Left renal cortex interstitium (tissue), 4 donors: Measurements from ENCODE around the gene DCTN2. TPM values are rescaled to one million over a fixed set of nuclear protein-coding genes. Genes with fewer than 3 reads are reported as not detected.
"Not testable (repeated sequence)": the region's sequence is repeated elsewhere in the genome, so short reads cannot be mapped to it uniquely, and the experiment has no call there.

Source experiments
- DNase-seq, 4 donors: peaks; one replicate each; pipeline ENCODE4 v3.0.0-alpha.2; 2013; ENCODE audit warnings: low read depth in 4 of 4, low spot score in 2 of 4, missing footprints in 1 of 4
- polyA plus RNA-seq, 4 donors: library from polyadenylated mRNA; unstranded; fragments of 120-200 nt; gene quantifications; one replicate each; pipeline ENCODE4 v1.2.1, GENCODE V29; 2013; ENCODE audit not compliant: insufficient read length in 4 of 4

Gene DCTN2
- polyA plus RNA-seq, 4 donors: 160 to 179 (median 169) TPM

GRCh38 chr12:57495051-57495701 lies 51.8 kb downstream of the DCTN2 start:
- DNase-seq: not testable (repeated sequence)

DNA sequence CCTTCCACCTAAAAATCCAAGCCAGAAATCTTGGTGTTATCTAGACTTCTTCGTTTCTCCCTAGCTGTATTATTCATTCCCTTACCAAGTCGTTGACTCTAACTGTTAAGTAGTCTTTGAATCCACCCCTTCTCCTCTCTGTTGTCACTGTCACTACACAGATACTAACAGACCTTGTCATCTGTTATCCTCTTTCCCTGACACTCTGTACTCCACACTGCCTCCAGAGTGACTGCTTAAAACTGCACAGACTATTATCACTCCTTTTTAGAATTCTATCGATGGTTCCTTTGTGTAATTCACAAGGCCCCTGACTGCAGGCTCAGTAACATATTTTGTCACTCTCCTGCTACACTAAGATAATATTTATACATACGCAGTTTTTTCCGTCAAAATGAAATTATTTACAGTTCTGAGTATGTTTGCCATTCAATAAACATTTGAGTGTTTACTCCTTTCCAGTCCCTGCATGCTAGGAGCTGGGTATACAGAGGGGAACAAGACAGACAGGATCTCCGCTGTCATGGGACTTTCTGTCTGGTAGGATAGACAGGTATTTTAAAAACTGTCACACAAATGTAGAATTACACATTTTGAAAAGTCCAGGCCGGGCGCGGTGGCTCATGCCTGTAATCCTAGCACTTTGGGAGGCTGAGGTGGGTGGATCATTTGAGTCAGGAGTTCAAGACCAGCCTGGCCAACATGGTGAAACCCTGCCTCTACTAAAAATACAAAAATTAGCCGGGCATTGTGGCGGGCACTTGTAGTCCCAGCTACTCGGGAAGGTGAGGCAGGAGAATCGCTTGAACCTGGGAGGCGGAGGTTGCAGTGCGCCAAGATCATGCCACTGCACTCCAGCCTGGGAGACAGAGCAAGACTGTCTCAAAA lies 55.4 kb downstream of the DCTN2 start:
- no peak for DNase-seq

GRCh38 chr12:57490126-57490525 lies 56.9 kb downstream of the DCTN2 start:
- no peak for DNase-seq

DNA sequence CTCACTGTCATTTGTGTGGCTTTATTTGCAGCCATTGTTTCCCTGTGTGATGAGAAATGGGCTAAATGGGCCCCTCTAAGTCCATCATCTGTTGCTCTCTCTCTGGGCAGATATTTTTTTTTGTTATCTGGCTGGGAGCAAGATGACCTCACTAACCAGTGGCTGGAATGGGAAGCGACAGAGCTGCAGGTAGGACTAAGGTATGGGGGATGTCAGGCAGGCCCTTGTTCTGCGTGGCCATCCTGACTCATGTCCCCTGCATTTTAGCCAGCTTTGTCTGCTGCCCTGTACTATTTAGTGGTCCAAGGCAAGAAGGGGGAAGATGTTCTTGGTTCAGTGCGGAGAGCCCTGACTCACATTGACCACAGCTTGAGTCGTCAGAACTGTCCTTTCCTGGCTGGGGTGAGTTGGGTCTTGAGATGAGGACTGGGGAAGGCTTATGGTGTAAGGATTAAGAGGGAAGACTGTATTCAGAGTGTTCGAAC lies 57.8 kb downstream of the DCTN2 start:
- no peak for DNase-seq

GRCh38 chr12:57488402-57489156 lies 58.4 kb downstream of the DCTN2 start:
- no peak for DNase-seq

DNA sequence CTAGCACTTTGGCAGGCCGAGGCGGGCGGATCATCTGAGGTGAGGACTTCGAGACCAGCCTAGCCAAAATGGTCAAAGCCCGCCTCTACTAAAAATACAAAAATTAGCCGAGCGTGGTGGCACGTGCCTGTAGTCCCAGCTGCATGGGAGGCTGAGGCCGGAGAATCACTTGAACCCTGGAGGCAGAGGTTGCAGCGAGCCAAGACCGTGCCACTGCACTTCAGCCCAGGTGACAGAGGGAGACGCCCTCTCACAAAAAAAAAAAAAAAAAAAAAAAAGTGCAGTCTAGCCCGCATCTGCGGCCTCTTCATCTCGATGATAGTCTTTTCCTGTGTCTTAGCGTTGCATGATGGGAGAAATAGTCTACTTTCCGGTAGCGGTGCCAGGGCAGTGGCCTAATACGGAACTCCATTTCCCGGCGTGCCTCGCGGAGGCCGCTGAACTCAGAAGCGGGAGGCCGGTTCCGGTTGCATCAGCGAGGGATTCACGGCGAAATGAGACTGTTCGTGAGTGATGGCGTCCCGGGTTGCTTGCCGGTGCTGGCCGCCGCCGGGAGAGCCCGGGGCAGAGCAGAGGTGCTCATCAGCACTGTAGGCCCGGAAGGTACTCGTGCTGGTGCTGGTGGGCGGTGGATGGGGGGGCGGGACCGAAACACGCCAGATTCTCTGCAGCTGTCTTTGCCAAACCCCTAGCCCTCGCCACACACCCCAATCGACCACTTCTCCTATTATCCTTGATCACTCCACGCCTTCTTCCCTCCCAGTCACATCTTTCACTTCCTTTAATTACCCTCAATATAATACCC lies 59.2 kb downstream of the DCTN2 start, which contains the start of gene MARS1:
Gene MARS1, plus strand, starts transcription at position 472 of the 805 bp plus-strand sequence. Its CDS starts 23 bp downstream, at position 495.
- DNase-seq: peak; percentile 78 to 96 (median 87)

DNA sequence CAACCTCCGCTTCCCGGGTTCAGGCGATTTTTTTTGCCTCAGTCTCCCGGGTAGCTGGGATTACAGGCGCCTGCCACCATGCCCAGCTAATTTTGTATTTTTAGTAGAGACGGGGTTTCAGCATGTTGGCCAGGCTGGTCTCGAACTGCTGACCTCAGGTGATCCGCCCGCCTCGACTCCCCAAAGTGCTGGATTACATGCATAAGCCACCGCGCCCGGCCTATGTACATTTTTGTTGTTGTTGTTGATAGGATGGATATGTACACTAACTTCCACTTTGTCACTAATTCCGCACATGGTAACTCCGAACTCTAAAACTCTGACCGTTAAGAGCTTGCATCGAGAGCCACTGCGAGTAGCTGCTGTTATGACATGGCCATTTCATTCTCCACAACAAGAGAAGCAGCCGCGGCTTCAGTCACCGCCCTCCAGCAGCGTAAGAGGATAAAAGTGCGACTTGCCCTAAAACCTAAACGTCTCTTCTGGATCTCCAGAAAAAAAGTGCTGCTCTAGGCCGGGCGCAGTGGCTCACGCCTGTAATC lies 59.9 kb downstream of the DCTN2 start:
- DNase-seq: no peak

DNA sequence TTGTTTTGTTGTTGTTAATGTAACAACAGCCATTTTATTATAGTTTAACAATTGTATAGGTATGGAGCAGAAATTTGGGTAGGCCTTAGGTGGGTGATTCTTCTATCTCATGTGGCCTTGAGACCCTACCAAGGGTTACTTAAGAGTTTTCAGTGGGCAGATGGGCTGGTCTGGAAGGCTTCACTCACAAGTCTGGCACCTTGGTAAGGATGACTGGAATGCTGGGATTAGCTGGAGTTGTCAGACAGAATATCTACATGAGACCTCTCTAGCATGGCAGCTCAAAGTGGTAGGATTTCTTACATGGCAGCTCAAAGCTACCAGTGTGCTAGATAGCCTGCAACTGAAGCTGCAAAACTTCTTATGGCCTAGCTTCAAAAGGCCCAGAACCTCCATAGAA lies 61.3 kb downstream of the DCTN2 start:
- DNase-seq: no peak

DNA sequence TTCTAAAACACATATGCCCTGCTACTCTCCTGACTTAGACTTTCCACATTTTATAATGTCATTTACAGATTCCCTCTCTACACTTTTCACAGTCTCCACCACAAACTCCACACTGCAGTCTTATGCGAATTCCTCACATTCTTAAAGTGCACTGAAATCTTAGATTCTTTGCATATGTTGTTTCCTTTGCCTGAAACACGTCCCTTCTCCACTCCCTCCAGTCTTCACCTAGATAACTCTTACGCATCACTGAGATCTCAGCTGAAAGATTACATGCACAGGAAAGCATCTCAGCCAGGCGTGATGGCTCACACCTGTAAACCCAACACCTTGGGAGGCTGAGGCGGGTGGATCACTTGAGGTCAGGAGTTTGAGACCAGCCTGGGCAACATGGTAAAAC lies 63.5 kb downstream of the DCTN2 start:
- DNase-seq: no peak

GRCh38 chr12:57481671-57482070 lies 65.3 kb downstream of the DCTN2 start:
- no peak for DNase-seq

Other genes starting within 250 kb of the DCTN2 start
- 100 to 1,000 TPM in 2 of 4 donors, 10 to 100 TPM in 2; 52.3 to 104 (median 80.9) TPM for gene R3HDM2, start 116.1 kb downstream of the DCTN2 start, polyA plus RNA-seq
- under 1 TPM; 0.19 to 0.25 (median 0.20) TPM for gene INHBC, start 112.4 kb downstream of the DCTN2 start, polyA plus RNA-seq
- under 1 TPM; 0.55 to 0.99 (median 0.67) TPM for gene INHBE, start 91.9 kb downstream of the DCTN2 start, polyA plus RNA-seq
- gene GLI1, start 87.4 kb downstream of the DCTN2 start, polyA plus RNA-seq: 10 to 100 TPM; 15.0 to 31.1 (median 19.3) TPM
- 1 to 10 TPM; 1.1 to 3.8 (median 3.1) TPM for gene ARHGAP9, start 67.3 kb downstream of the DCTN2 start, polyA plus RNA-seq
- 100 to 1,000 TPM in 3 of 4 donors, 10 to 100 TPM in 1; 94.7 to 157 (median 126) TPM for gene MARS1, start 59.1 kb downstream of the DCTN2 start, polyA plus RNA-seq
- gene DDIT3, start 26.7 kb downstream of the DCTN2 start, polyA plus RNA-seq: 10 to 100 TPM; 30.1 to 35.2 (median 32.7) TPM
- 10 to 100 TPM; 38.4 to 98.6 (median 75.0) TPM for gene MBD6, start 24.4 kb downstream of the DCTN2 start, polyA plus RNA-seq
- 1 to 10 TPM in 1 of 4 donors, under 1 TPM in 3; 0.30 to 1.0 (median 0.54) TPM for gene KIF5A, start 2.9 kb upstream of the DCTN2 start, polyA plus RNA-seq
- gene PIP4K2C, start 44.0 kb upstream of the DCTN2 start, polyA plus RNA-seq: 10 to 100 TPM; 38.0 to 46.0 (median 39.5) TPM
- 10 to 100 TPM; 47.7 to 75.1 (median 61.0) TPM for gene DTX3, start 57.6 kb upstream of the DCTN2 start, polyA plus RNA-seq
- gene ARHGEF25, start 64.2 kb upstream of the DCTN2 start, polyA plus RNA-seq: 10 to 100 TPM; 29.2 to 38.3 (median 34.6) TPM
- gene B4GALNT1, start 86.0 kb upstream of the DCTN2 start, polyA plus RNA-seq: 1 to 10 TPM in 1 of 4 donors, under 1 TPM in 3; 0.58 to 1.4 (median 0.76) TPM
- 100 to 1,000 TPM; 206 to 226 (median 209) TPM for gene OS9, start 146.9 kb upstream of the DCTN2 start, polyA plus RNA-seq
- gene AGAP2, start 191.6 kb upstream of the DCTN2 start, polyA plus RNA-seq: 1 to 10 TPM; 1.1 to 1.8 (median 1.2) TPM
- 10 to 100 TPM; 83.5 to 98.6 (median 91.7) TPM for gene TSPAN31, start 197.8 kb upstream of the DCTN2 start, polyA plus RNA-seq
- gene CDK4, start 205.1 kb upstream of the DCTN2 start, polyA plus RNA-seq: 100 to 1,000 TPM; 205 to 270 (median 239) TPM
- 10 to 100 TPM; 15.6 to 25.2 (median 19.7) TPM for gene MARCHF9, start 207.9 kb upstream of the DCTN2 start, polyA plus RNA-seq
- 1 to 10 TPM in 3 of 4 donors, under 1 TPM in 1; 0.78 to 1.8 (median 1.3) TPM for gene CYP27B1, start 219.9 kb upstream of the DCTN2 start, polyA plus RNA-seq
- gene METTL1, start 224.9 kb upstream of the DCTN2 start, polyA plus RNA-seq: 10 to 100 TPM; 28.4 to 32.0 (median 30.4) TPM
- gene EEF1AKMT3, start 225.4 kb upstream of the DCTN2 start, polyA plus RNA-seq: 10 to 100 TPM in 3 of 4 donors, 1 to 10 TPM in 1; 9.1 to 13.5 (median 12.4) TPM
- gene TSFM, start 235.6 kb upstream of the DCTN2 start, polyA plus RNA-seq: 10 to 100 TPM; 34.6 to 52.1 (median 42.8) TPM